Right ventricle myocardium superior (tissue), 1 donor: ENCODE results near the gene SEZ6L2. TPM values are rescaled to one million over a fixed set of nuclear protein-coding genes. Genes with fewer than 3 reads are reported as not detected.
"Not testable (repeated sequence)": the region's sequence is repeated elsewhere in the genome, so short reads cannot be mapped to it uniquely, and the experiment has no call there.

Experiments
- ATAC-seq: fragments of 200-7000 bp; cut with Tn5 transposase; one replicate; pipeline ENCODE4 v1.9.1; 2020; ENCODE audit warnings: mild to moderate bottlenecking; ENCODE audit not compliant: poor library complexity
- DNase-seq: peaks from one replicate; pipeline ENCODE4 v3.0.0-alpha.2; 2020
- intact Hi-C: fragments of 100-400 bp; cut with DNase I; formaldehyde crosslinking; loops from one replicate; pipeline ENCODE4 v1.11.2; 2022
- total RNA-seq: library from RNA; stranded (reverse); fragmentation: NEBNext Ultra II Directional; extraction: Animal tissue kit (Norgen Biotek cat#: 25700); gene quantifications from one replicate; pipeline ENCODE4 v1.2.1, GENCODE V29; 2021
- donor health status: DM: no; HTN: yes; CAD: no; lungs with severe emphysema.

The SEZ6L2 gene
- total RNA-seq, 1 donor from 2014 or later: 0.70 TPM

DNA sequence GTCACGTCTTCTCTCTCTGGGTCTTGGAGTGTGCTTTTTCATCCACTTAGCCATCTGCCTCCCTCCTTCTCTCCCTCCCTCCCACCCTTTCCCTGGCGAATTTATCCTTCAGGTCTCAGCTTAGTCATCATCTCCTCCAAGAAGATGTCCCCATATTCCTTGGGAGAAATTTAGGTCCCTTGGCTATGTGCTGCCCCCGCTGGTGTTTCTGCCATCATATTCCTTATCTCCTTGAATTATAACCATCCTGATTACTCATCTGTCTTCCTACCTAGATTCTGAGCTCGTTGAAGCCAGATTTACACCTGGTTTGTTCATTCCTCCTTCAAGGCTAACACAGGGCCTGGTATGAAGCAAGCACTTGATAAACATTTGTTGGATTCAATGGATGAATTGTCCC, 5.0 kb downstream of the SEZ6L2 start:
- no peak for ATAC-seq
- no peak for DNase-seq
- intact Hi-C loops: no loop called here

DNA sequence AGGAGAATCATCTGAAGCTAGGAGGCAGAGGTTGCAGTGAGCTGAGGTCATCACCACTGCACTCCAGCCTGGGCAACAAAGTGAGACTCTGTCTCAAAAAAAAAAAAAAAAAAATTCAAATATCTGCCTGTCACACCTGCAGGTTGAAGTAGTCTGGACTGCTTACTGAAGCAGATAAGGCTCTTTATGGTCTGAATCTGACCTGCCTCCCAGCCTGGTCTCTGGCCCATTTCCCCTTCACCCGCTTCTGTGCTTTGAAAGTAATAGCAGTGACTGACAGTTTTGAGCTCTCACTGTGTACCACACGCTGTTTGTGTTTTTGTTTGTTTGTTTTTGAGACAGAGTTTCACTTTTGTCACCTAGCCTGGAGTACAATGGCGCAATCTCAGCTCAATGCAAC, 5.8 kb downstream of the SEZ6L2 start:
- DNase-seq (no peak), ATAC-seq (no peak)
- intact Hi-C loops: no loop called here

- DNase-seq (no peak), ATAC-seq (no peak)
- intact Hi-C loops: no loop called here
Measured at GRCh38 chr16:29892458-29892813, 6.9 kb downstream of the SEZ6L2 start.

- peak; percentile 65 for ATAC-seq
- intact Hi-C loops: no loop called here
- no peak for DNase-seq
Measured at GRCh38 chr16:29891525-29892457, 7.6 kb downstream of the SEZ6L2 start.

- intact Hi-C loops, DNase-seq, ATAC-seq: not testable (repeated sequence)
Measured at GRCh38 chr16:29889372-29889771, 10.0 kb downstream of the SEZ6L2 start.

DNA sequence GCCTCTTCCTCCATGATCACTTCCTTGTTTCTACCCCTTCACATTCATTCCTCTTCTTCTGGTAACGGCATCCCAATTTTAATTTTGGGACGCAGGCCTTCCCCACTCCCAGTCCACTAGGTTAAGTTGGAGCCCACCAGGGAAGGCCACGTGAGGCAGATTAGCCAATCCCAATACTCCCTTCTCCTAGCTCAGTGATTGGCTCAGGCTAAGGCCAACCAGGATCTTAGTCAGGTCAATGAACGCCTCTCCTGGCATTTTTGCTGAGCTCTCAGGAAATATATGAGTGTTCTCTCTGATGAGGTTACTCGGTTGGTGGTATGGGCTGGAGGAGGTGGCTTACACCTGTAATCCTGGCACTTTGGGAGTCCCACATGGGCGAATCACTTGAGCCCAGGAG, 15.4 kb downstream of the SEZ6L2 start:
- ATAC-seq (no peak), DNase-seq (no peak)
- intact Hi-C loops: no loop called here

DNA sequence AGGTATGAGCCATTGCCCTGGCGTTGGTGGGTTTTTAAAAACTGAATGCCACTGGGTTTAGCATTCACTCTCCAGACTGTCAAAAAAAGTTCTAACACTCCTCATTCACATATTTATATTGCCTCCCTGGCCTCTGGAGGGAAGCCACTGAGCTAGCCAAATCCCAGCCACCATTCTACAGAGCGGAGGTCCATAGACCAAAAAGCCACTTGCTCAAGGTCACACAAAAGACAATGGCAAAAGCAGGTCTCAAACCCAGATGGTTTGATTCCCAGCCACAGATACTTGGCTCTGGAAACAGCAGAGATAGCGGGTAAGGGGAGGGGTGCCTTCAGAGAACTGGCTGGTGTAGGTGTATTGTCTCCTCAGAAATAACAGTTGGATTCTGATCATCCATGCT, 18.3 kb downstream of the SEZ6L2 start:
- intact Hi-C loops: no loop called here
- no peak for ATAC-seq
- no peak for DNase-seq

DNA sequence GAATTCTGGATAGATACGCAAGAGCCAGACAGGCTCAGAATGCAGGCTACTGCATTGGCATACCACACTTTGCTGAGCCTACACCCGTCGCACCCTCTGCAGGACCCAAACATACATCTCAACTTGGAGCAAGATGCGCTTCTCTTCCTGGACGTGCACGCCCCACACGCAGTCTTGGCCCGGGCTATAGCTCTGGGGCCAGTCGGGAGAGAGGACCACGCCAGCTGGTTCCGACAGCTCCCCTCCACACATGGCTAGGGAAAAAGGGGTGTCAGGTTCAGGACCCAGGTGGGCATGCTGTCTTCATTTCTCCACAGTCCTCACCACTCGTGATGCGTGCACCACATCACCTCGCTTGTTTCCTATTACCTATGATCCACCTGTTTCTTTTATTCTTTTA, 21.2 kb downstream of the SEZ6L2 start:
- no peak for ATAC-seq
- intact Hi-C loops: loop anchor here (10.0 kb wide), 2 partner anchors 57 to 127 kb away; no protein-coding TSS in a partner anchor
- no peak for DNase-seq

- intact Hi-C loops: loop anchor here (10.0 kb wide), 2 partner anchors 57 to 127 kb away; no protein-coding TSS in a partner anchor
- ATAC-seq: no peak
- DNase-seq: no peak
Measured at GRCh38 chr16:29877266-29877961, 21.9 kb downstream of the SEZ6L2 start.

GRCh38 chr16:29876594-29877249, 22.6 kb downstream of the SEZ6L2 start:
- ATAC-seq (peak; percentile 27), DNase-seq (no peak)
- intact Hi-C loops: loop anchor here (10.0 kb wide), 2 partner anchors 58 to 128 kb away; no protein-coding TSS in a partner anchor

- intact Hi-C loops: loop anchor here (10.0 kb wide), 2 partner anchors 59 to 129 kb away; no protein-coding TSS in a partner anchor
- no peak for ATAC-seq
- DNase-seq: no peak
Measured at GRCh38 chr16:29876217-29876593, 23.1 kb downstream of the SEZ6L2 start.

GRCh38 chr16:29875206-29875605, 24.1 kb downstream of the SEZ6L2 start:
- no peak for DNase-seq
- ATAC-seq: no peak
- intact Hi-C loops: loop anchor here (10.0 kb wide), 2 partner anchors 60 to 130 kb away; no protein-coding TSS in a partner anchor

DNA sequence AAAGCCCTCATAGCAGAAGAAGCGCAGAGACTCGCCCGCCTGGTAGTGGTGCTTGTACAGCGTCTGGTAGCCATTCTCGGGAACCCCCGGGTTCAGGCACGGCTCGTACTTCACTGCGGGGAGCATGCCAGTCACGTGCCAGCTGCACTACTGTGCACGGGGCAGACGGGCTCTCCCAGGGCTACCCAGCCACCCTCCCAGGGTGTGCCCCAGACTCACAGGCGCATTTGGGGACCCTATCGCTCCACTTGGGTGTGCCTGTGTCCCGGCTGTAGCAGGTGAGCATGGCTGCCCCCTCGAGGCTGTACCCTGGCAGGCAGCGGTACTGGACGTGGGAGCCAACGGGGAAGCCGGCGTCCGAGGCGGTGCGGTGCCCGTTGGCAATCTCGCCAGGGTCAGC, 26.0 kb downstream of the SEZ6L2 start:
- no peak for DNase-seq
- ATAC-seq: no peak
- intact Hi-C loops: loop anchor here (10.0 kb wide), 2 partner anchors 61 to 131 kb away; no protein-coding TSS in a partner anchor

DNA sequence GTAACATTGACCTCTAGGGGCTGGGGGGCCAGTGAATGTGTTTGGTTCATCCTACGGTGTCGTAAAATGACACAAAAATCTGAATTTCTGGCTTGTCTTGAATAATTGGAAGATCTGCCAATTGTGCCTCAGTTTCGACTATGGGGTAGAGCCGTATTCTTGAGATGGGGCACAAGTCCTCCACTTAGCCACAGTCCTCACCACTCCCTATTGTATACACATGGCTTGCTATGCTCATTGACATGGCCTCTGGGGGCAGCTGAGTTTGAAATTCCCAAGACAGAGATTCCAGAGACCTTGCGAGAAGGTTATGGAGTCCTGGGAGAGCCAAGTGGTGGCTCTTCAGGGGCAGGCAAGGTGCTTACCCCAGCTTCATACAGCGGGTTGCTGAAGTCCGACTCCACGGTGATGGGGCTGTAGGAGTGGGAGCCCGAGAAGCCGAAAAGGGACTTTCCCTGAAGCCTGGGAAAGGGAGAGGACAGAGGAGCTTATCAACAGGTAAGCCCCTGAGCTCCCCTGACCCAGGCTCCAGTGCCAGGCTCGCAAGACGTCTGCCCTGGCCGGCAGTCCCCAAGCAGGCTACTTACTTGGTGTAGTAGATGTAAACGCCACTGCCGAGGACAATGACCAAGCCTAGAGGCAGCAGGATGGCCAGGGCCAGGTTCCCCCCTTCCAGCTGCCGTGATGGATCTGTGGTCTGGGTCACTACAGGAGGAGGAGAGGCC, 27.4 kb downstream of the SEZ6L2 start:
- DNase-seq: no peak
- no peak for ATAC-seq
- intact Hi-C loops: loop anchor here (10.0 kb wide), 2 partner anchors 63 to 133 kb away; no protein-coding TSS in a partner anchor

DNA sequence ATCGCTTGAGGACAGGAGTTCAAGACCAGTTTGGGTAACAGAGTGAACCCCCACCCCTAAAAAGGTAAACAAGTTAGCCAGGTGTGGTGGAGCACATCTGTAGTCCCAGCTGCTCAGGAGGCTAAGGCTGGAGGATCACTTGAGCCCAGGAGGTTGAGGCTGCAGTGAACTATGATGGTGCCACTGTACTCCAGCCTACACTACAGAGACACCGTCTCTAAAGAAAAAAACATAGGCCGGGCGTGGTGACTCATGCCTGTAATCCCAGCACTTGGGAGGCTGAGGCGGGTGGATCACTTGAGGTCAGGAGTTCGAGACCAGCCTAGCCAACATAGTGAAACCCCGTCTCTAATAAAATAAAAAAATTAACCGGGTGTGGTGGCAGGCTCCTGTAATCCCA, 30.3 kb downstream of the SEZ6L2 start:
- DNase-seq, intact Hi-C loops: not testable (repeated sequence)

DNA sequence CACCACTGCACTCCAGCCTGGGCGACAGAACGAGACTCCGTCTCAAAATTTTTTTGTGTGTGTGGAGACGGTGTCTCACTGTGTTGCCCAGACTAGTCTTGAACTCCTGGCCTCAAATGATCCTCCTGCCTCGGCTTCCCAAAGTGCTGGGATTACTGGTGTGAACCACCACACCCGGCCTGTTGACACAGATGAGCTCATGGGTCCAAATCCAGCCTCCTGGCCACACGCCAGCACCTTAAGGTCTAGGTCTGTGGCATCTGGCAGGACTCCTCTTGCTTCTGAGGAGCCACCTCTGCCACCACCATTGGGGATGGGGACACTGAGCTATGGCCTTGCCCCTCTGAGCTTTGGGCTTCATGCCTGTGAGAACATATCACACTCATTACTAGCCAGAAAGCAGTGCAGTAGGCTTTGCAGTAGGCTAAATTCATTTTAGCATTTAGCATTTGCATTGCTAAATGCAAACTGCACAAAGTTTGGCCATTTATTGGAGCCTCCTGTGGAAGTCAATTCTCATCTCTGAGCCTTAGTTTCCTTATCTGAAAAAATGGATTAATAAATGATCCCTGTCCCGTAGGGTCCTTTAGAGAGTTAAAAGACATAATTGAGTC, 30.8 kb downstream of the SEZ6L2 start:
- intact Hi-C loops: no loop called here
- ATAC-seq: no peak
- DNase-seq: no peak

More for the DNA sequence above, 30.3 kb downstream of the SEZ6L2 start:
- not testable (repeated sequence) for ATAC-seq

GRCh38 chr16:29864205-29864604, 35.1 kb downstream of the SEZ6L2 start:
- no peak for ATAC-seq
- no peak for DNase-seq
- intact Hi-C loops: no loop called here

GRCh38 chr16:29863669-29863984, 35.7 kb downstream of the SEZ6L2 start:
- intact Hi-C loops: no loop called here
- DNase-seq (no peak), ATAC-seq (no peak)
